ENCODE data around the gene ABLIM1.
A peak's percentile ranks its signal among the peaks of the same experiment; 100 is the strongest.

Gene ABLIM1

DNA sequence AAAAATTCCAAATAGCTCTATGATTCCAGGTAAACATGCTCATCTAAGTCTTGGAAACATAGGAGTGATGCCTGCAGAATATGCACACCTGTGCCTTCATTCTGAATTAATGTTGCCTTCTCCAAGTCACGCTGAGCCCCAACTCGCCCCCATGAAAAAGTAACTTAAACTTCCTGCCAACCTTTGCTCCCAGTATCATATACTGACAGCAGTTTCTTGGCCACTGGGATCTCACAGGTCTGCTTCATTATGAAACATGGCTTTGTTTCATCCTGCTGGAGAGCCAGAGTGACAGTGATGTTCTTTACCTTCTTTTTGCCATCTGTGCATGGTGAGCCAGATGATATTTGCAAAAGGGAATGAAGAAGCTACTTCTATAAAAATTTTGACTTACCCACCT, 34.9 kb downstream of the ABLIM1 start:
- no peak for ATAC-seq
- DNase-seq = no peak

DNA sequence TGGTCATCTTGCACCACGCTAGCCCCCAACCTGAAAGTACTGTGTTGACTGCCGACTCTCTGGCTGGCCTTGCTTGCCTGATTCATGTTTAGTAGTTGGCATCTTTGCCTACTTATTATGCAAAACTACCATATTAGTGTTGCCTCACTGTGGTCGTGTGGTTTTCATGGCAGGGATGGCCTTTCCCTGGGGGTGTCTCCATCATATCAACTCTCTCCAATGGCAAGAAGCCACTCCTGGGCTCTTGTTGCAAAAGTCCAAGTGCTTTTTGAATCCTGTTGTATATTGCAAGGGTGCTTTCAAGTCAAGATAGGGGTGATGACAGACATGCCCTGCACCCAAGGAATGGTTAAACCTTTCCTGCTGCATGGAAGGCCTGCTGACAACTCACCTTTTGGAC, 39.4 kb downstream of the ABLIM1 start:
- DNase-seq = no peak
- no peak for ATAC-seq

DNA sequence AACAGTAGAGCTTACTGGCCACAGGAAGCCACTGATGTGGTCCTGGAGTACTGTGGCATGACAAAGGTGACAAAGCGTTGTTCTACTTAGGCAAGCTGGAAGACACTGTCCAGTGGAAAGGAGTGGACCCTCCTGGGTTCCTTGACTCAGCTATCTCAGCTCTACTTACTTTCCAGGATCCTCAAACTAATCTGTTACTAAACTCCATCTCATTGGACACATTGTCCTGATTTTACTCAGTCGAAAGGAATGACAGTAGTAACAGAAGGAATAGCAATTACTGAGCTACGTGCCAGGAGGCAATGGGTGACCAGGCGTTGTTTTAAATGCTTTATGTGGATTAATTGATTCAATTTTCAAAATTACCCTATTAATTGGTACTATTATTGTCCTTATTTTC, 41.6 kb downstream of the ABLIM1 start:
- no peak for ATAC-seq
- no peak for DNase-seq

DNA sequence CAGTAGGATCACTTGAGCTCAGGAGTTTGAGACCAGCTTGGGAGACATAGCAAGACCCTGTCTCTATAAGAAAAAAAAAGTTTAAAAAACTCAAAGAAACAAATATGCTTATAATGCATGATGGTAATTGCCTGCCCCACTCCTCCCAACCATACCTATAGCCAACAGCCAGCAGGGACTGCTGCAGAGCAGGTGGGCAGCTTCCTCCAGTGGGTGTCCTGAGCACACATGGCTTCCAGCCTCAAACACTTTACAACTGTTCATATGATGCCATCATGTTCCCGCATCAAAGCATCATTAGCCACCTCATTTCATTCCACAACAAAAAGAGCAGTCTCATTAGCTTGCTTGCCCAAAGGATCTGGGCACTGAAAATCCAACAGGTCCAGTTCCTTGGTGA, 42.0 kb downstream of the ABLIM1 start:
- DNase-seq (no peak), ATAC-seq (no peak)

DNA sequence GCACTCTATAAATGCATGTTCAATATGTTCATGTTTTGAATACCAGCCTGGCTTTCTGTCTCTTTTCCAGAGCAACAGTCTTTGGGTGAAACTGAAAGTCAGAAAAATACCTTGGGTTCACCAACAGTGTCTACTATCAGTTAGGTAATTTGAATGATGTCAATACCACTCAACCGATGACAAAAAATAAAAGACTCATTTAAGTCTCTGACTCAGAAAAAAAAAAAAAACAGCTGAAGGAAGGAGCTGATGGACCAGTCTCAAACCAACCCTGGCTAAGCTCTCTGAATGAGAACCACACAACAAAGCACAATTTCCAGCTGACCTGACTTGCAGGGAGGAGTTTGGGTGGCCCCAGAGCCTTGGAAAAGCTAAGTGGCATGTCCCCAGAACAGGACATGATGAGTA, 42.5 kb downstream of the ABLIM1 start:
- DNase-seq (no peak), ATAC-seq (peak; percentile 77)

DNA sequence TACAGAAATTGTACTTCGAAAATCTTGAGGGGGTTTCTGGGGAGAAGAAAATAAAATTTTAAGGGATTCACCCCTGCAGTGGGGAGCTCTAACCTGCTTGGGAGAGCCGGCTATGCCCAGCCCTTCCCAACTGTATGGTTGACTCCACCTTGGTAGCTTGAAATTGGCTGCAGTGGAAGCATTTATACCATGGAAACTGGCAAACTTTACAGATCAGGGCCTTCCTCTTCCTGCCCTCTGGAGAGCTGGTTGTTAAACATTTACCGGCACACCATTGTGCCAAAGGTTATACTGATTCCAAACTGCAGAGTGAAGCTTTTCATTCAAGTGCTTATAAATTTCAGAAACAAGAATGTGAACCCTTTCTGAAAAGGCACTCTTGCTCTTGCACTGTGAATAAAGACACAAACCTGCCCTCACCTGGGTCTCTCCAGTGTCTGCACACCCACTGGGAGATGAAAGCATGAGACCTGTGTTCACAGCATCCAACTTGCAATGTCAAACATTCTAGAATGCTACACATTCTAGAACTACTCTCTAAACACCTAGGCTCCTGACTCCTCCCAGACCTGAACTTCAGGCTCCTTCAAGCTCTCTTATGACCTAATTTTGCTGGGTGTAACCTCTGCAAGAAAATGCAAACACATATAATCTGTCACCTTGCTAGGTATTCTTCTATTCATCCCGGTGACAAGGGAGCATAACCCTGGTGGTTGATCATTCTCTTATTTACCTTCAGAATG, 44.7 kb downstream of the ABLIM1 start:
- no peak for DNase-seq
- no peak for ATAC-seq

DNA sequence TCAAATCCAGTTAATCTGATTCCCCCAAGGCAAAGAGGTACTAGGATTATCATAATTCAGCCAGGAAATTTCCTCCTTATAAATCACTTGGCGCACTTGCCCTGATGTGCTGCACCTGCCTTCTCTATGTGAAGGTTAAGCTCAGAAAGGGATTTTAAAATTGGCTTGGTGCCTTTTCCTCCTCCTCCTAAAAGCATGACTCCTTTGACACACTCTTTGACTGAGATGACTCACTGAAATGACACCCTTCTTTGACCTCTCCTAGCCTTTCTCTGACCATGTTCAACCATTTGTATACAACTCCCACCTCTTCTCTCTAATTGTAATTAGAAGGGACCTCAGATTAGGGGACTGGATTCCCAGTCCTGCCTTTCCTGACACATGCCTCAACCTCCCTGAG, 46.5 kb downstream of the ABLIM1 start:
- DNase-seq (no peak), ATAC-seq (no peak)

DNA sequence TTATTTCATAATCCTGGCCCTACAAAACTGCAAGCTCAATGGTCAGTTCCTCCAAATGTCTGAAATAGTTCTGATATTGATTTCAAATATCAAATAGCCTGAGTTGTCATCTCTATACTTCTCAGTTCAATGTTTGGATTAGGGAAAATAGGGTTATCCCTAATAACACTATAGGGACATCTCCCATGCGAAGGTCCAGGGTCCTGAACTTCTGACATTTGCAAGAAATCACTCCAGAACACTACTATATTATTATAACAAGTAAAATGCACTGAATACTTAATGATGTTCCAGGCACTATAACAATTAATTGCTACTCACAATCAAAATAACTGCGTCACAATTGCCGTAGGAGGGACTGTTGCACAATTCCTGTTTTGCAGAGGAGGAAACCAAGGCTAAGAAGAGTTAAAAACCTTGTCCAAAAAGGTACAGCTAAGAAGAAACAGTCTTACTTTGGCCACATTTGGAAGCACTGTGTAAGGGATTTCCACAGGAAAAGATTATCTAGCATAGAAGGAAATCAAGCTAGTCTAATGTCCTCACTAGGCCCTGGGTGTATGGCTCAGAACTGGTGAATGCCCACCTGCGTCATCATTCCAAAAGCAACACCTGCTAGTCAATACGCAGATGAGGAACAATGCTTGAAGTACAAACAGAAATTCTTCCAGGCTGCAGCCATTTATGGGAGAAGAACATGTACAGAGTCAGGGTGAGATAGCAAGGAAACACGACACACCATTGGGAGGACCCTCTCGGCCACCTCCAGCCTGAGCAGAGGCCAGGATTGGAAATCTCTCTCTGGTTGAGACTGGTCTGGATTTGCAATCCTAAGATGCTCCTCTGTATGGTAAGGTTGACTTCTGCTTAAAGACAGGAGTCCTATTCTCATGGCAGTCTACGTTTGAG, 48.3 kb downstream of the ABLIM1 start:
- ATAC-seq = no peak
- no peak for DNase-seq

DNA sequence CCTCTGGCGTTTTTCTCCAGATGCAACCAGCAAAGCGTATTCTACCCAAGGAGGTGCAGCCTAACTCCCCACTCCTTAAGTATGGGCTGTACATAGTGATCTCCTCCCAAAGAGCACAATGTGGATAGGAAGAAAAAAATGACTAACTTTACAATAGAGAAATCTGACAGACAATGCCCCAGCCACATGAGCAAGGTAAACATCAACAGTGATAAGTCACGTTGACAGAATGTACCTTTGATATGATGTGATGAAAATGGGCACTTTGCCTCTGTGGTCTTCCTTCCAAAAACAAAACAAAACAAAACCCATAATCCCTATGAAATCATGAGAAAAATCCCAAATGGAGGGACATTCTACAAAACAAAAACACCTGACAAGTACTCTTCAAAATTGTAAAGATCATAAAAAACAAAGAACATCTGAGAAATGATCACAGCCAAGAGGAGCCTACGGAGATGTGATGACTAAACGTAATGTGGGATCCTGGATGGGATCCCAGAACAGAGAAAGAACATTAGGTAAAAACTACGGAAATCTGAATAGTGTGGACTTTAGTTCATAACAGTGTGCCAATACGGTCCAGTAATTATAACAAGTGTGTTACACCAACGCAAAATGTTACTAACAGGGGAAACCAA, 50.6 kb downstream of the ABLIM1 start:
- ATAC-seq = no peak
- no peak for DNase-seq

DNA sequence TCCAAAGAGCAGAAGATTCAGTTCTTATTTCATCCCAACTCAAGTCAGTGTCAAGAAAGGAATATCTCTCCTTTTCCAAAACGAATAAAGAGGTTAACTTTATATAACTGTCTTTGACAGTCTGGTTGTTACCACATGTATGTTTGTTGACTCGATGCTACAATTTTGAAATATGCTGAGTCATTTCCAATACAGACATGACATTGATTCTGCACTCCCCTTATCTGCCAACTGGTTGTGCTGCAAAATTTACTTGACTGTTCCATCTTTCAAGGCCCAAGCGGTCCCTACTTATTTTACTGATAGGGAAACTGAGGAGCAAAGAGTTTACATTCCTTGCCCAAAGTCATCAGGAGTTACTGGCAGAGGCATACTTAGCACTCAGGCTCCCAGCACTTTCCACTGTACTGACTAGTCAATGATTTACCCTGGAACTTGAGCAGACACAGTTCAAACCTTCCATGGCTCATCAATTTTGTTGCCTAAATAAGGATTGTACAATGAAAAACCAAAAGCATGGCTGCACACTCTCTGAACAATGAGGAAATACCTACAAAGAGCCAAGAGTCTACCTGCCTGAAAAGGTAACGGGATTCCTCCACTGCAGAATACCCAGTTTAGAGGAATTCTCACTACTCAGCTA, 52.8 kb downstream of the ABLIM1 start:
- ATAC-seq (no peak), DNase-seq (no peak)

DNA sequence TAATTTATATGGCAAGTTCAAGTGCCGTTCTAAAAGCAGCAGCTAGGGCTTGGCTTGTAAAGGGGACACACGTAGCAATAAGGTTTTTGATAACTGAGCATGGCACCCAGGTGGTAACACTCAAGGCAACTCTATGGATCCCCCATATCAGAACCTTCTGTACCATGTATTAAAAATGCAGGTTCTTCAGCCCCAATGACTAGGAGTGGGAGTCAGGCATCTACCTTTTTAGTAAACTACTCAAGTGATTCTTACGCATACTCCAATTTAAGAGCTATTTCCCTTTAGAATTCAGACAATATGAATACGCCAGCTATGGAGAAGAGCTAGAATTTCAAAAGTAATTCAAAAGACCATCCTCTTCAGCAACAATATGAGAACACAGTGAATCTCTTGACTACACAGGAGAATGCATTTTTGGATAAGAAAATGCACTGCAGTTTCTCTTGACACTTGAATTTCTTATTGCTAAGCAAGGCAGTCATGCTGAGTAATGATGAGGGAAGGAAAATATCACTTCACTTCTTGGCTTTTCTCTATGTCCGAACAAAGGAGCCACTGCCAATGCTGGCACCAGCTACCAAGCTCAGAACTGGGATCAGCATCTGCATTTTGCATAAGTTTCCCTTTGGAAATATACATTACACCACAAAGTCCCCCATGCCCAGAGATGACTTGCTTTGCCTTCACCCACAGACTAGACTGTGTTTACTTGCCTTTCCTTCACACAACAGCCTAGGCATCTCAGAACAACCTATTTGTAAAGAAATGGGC, 53.5 kb downstream of the ABLIM1 start:
- DNase-seq = no peak
- no peak for ATAC-seq

DNA sequence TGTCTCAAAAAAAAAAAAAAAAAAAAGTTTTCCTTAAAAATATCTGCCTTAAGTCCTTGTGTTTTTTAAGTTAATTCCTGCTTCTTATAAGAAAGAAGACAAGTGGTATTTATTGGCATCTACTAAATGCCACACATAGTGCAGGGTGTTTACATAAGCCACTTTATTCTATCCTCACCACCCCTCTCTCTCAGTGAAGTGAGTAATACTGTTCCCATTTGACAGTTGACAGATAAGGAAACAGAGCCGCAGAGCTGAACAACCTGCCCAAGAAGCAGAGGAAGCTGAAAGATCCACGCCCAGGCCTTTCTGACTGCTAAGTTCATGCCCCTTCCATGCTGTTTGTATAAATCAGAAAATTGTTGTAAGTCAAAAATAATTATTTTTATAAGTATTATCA, 54.1 kb downstream of the ABLIM1 start:
- ATAC-seq (no peak), DNase-seq (no peak)

DNA sequence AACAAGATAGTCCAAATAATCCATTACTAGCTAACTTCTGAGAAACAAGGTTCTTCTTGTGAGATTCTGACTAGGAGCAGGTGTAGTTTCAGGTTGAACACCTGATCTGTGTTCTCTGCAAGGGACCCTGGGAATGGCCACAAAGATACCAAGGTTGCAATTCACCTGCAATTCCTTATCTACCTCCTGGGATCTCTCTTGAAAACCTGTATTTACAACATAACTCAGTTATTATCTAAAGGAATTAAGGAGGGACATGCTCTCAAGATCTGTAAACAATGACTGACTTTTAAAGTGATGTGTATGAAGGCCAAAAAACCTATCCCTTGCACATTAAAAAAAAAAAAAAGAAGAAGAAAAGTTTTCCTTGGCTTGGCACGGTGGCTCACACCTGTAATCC, 54.8 kb downstream of the ABLIM1 start:
- ATAC-seq (no peak), DNase-seq (no peak)

DNA sequence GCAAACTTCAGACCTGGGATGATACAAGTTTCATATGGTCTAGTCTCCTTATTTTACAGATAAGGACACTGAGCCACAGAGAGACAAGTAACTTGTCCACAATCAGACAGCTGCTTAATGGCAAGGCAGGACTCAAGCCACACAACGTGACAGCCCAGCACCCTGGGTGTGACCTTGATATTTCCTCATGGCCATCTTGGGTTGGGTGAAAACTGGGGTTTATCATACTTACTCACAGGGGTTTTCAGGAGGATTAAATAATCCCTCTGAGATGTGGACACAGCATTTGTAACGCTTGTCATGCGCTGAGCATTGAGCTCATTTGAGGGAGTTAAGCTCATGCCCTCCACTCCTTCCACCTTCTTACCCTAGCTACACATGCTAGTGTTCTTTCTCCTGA, 58.0 kb downstream of the ABLIM1 start:
- DNase-seq (no peak), ATAC-seq (no peak)

DNA sequence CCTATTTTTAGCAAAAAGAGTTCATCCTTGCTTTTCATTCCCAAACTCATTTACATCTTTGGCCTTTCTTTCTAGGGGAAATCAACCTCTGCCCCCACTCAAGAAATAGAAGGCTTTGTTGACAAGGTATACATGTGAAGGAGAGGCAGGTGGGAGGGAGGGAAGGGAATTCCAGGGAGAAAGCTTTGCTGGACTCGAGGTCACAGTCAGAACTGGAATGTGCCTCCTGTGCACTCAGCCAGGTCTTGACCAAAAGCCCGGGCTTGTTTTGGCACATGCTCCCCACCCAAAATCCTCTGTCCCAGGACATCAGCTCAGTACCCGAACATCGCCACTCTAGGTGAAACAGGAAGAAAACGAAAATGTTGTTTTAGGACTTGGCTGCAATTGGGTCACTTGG, 61.3 kb downstream of the ABLIM1 start:
- DNase-seq (no peak), ATAC-seq (no peak)

DNA sequence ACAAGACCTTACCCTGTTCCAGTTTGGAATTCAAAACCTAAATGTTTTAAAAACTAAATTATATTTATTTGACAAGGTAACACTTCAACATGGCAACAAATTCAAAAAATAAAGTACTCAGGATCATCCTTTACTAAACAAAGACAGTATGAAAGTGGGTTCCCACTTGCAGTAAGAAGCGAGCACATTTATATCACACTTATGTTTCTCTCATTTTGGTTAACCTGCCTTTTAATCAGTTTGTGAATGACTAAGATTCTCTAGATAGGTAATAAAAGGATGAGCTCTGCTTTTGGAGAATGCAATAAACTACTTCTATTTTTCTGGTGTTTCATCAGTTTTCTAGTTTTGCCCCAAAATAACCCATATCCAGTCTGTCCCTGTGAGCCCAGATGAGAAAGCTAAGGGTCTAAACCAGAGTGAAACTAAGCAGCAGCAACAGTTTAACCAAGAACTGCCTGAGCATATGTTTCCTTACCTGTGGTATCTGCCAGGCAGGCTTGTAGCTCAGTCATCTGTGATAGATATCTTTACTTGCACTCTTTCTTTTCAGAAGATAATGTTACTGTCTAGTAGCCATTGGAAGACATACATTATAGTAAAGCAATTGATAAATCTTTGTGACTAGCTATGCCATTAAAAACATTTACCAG, 64.1 kb downstream of the ABLIM1 start:
- no peak for DNase-seq
- no peak for ATAC-seq

DNA sequence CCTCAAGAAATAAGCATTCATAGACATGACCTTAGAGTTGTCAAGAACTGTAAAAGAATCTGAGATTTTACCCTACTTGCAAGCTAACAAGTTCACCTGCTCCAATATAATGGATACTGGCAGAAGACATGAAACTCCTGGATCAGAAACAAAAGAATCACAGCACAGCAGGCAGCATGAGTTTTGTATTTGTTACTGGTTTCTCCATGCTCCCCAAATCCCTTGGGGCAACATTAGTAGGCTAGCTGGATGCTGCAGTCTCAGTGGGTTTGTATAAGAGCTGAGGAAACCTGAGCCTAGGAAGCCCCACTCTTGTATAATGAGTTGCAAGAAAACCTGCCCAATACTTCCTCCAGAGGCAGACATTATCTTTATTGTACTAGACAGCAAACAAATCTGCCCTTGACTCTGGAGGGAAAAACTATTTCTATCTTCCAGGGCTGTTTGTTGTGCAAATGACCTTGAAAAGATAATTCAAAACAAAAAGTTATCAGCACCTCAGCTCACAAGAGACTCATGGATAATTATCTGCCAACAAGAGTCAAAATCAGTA, 64.8 kb downstream of the ABLIM1 start:
- ATAC-seq (no peak), DNase-seq (no peak)

DNA sequence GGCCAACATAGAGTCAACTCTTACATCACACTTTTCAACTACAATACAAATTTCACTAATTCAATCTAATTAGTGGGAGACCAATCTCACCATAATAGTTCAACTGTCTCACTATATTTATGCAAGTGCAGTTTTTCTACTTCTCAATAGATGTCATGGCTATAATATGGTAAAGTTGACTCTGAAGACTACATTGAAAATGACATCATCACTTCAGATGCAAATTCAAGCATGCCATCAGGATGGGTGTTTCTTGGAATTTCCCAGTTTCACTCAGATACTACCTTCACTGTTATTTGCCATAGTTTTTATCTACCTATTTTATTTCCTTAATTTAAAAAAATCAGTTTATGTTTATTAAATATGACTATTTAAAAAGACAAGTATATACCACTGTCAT, 67.1 kb downstream of the ABLIM1 start:
- no peak for DNase-seq
- ATAC-seq = no peak

DNA sequence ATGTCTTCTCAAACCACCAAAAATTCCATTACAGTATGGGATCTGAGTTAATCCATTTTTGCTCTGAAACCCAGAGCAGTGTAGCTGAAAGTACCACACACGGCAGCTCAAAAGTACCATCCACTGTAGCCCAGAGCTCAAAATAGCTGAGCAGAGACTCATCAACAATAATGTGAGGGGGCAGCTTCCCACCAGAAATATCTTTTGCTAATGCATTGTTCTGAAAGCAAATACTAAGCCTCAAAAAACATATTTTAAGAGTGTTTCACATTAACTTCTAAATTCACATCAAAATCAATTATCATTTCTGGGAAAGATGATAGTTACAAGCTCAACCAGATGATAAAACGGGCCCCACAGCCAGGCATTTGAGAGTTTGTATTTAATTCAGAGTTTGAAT, 73.7 kb downstream of the ABLIM1 start:
- DNase-seq = no peak
- no peak for ATAC-seq

DNA sequence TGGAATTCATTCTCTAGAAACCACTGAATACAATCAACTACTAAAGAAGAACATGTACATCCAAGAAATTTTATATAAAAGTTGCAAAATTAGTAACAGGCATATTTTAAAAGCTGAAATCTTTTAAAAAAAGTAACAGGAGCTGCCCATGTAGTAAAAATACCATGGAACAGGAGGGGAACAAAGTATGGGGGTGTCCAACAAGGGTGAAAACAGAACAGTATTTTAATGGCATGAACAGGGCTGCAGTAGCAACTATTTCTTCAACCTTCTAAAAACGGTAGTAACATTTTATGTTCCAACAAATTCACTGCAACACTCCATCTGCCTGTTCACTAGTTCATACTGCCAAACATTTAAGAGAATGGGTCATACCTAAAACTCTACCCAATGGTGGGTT, 77.0 kb downstream of the ABLIM1 start:
- DNase-seq (no peak), ATAC-seq (no peak)

DNA sequence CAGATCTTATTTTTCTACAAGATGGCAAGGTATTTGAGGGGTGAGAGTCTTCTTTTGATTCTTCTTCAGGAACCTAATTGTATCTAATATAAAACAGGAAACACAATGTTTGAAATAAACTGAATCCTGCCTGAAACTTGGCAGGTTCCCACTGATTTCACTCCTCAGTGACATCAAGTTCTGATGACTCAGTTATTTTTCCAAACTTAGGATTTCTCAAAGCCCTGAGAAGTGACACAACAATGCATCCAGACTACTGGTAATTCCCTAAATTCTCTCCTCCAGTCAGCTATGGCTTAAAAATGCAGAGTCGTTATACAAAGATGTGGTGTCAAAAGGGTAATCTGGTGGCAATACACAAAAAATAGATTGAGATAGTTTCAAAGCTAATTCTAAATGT, 80.9 kb downstream of the ABLIM1 start:
- DNase-seq (no peak), ATAC-seq (no peak)

Measured in stimulated activated naive CD8-positive, alpha-beta T cell treated with anti-CD3 and anti-CD28 coated beads, Interleukin-15, Interleukin-2, amounts not matched to agents 100 U/mL and 50 U/mL, for 24 hours (primary cell).